SK-N-SH treated with all-trans-retinoic acid at 6 μM for 48 hours (cell line): Measurements from ENCODE around the gene USP30.

Experiments
- ATAC-seq: fragments of 200-7000 bp; cut with Tn5 transposase; 3 replicates; pipeline ENCODE4 v1.9.1; 2020; ENCODE audit warnings: mild to moderate bottlenecking, moderate library complexity
- ARNTL ChIP-seq: fragments of 450-650 bp; formaldehyde crosslinking; IDR thresholded peaks from 2 replicates; pipeline ENCODE4 v1.5.0; 2020; ENCODE audit warnings: low read depth, mild to moderate bottlenecking, moderate library complexity, borderline replicate concordance
- BACH2 ChIP-seq: fragments of 250-450 bp; sonication (Bioruptor Pico); IDR thresholded peaks from 2 replicates; pipeline ENCODE4 v1.9.0; 2021; ENCODE audit warnings: mild to moderate bottlenecking, borderline replicate concordance
- CREB5 ChIP-seq: fragments of 250-450 bp; sonication (Bioruptor Pico); IDR thresholded peaks from 2 replicates; pipeline ENCODE4 v1.5.1; 2020; ENCODE audit warnings: low read depth, mild to moderate bottlenecking, moderate library complexity
- CSDC2 ChIP-seq: fragments of 250-450 bp; sonication (Bioruptor Pico); IDR thresholded peaks from 2 replicates; pipeline ENCODE4 v1.5.0; 2020; ENCODE audit warnings: mild to moderate bottlenecking, moderate library complexity
- ESRRG ChIP-seq: fragments of 250-450 bp; sonication (Bioruptor Pico); IDR thresholded peaks from 2 replicates; pipeline ENCODE4 v1.6.1; 2021; ENCODE audit warnings: mild to moderate bottlenecking
- GLIS3 ChIP-seq: fragments of 250-450 bp; sonication (Bioruptor Pico); IDR thresholded peaks from 2 replicates; pipeline ENCODE4 v1.5.0; 2020; ENCODE audit warnings: mild to moderate bottlenecking, moderate library complexity
- ISL1 ChIP-seq: fragments of 250-450 bp; sonication (Bioruptor Pico); IDR thresholded peaks from 2 replicates; pipeline ENCODE4 v2.1.2; 2022; ENCODE audit warnings: mild to moderate bottlenecking, moderate library complexity
- OSR1 ChIP-seq: fragments of 250-450 bp; sonication (Bioruptor Pico); IDR thresholded peaks from 2 replicates; pipeline ENCODE4 v1.8.0; 2022; ENCODE audit warnings: moderate library complexity, mild to moderate bottlenecking, inconsistent platforms
- PPARA ChIP-seq: fragments of 250-450 bp; sonication (Bioruptor Pico); IDR thresholded peaks from 2 replicates; pipeline ENCODE4 v1.5.0; 2020; ENCODE audit warnings: mild to moderate bottlenecking, borderline replicate concordance
- RARB ChIP-seq: fragments of 250-450 bp; sonication (Bioruptor Pico); IDR thresholded peaks from 2 replicates; pipeline ENCODE4 v1.8.0; 2021; ENCODE audit warnings: mild to moderate bottlenecking, moderate library complexity
- SNAI2 ChIP-seq: fragments of 250-450 bp; sonication (Bioruptor Pico); IDR thresholded peaks from 2 replicates; pipeline ENCODE4 v1.5.0; 2020; ENCODE audit warnings: mild to moderate bottlenecking, moderate library complexity
- TCF4 ChIP-seq: fragments of 250-450 bp; sonication (Bioruptor Pico); IDR thresholded peaks from 2 replicates; pipeline ENCODE4 v1.8.0; 2021; ENCODE audit warnings: mild to moderate bottlenecking, moderate library complexity, borderline replicate concordance
- TOX ChIP-seq: fragments of 250-450 bp; sonication (Bioruptor Pico); IDR thresholded peaks from 2 replicates; pipeline ENCODE4 v1.8.0; 2021; ENCODE audit warnings: mild to moderate bottlenecking, moderate library complexity, borderline replicate concordance
- ZC3H10 ChIP-seq: fragments of 250-450 bp; sonication (Bioruptor Pico); IDR thresholded peaks from 2 replicates; pipeline ENCODE4 v1.5.1; 2021; ENCODE audit warnings: mild to moderate bottlenecking, moderate library complexity
- ZFP3 ChIP-seq: fragments of 250-450 bp; sonication (Bioruptor Pico); IDR thresholded peaks from 2 replicates; pipeline ENCODE4 v1.5.0; 2020; ENCODE audit warnings: mild to moderate bottlenecking, moderate library complexity
- ZFP30 ChIP-seq: fragments of 450-650 bp; formaldehyde crosslinking; IDR thresholded peaks from 2 replicates; pipeline ENCODE4 v1.5.0; 2022; ENCODE audit warnings: mild to moderate bottlenecking, moderate library complexity
- ZNF565 ChIP-seq: fragments of 450-650 bp; formaldehyde crosslinking; conservative IDR thresholded peaks from 2 replicates; pipeline ENCODE4 v1.5.0; 2020; ENCODE audit warnings: low read depth, mild to moderate bottlenecking, moderate library complexity
- ZNF70 ChIP-seq: fragments of 450-650 bp; formaldehyde crosslinking; IDR thresholded peaks from 2 replicates; pipeline ENCODE4 v1.5.0; 2020; ENCODE audit warnings: mild to moderate bottlenecking, moderate library complexity
- ZNF8 ChIP-seq: fragments of 450-650 bp; formaldehyde crosslinking; IDR thresholded peaks from 2 replicates; pipeline ENCODE4 v1.5.0; 2020; ENCODE audit warnings: mild to moderate bottlenecking, moderate library complexity
- TF ChIP-seq, protein P1 (sequence below): fragments of 250-450 bp; sonication (Bioruptor Pico); IDR thresholded peaks from 2 replicates; pipeline ENCODE4 v1.5.1; 2021; ENCODE audit warnings: mild to moderate bottlenecking, moderate library complexity
- TF ChIP-seq, protein P2 (sequence below): fragments of 250-450 bp; sonication (Bioruptor Pico); IDR thresholded peaks from 2 replicates; pipeline ENCODE4 v1.5.0; 2020; ENCODE audit warnings: mild to moderate bottlenecking, moderate library complexity
- TF ChIP-seq, protein P3 (sequence below): fragments of 250-450 bp; sonication (Bioruptor Pico); IDR thresholded peaks from 2 replicates; pipeline ENCODE4 v1.8.0; 2021; ENCODE audit warnings: low read depth, mild to moderate bottlenecking, moderate library complexity, borderline replicate concordance

Gene USP30

DNA sequence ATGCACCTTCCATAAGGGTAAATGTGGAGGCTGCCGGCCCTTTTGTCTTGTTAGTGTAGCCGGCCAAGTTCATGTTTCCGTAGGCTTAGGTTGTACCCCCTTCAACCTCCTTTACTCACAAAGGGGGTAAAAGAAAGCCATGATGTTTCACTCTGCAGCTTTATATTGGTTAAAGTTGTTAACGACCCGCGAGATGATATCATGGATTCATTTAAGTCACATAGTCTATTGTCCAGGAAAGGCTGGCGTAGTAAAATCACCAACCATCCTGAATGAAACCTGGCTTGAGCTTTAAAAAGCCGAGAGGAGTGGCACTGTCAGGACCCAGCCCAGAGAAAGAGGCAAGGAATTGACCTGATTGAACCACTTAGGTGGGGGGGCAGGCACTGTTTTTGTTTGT lies 46.3 kb downstream of the USP30 start:
- ATAC-seq: peak; percentile 4
- TF ChIP-seq ZNF8 (CRISPR knock-in tag): no peak
- TF ChIP-seq PPARA: no peak

DNA sequence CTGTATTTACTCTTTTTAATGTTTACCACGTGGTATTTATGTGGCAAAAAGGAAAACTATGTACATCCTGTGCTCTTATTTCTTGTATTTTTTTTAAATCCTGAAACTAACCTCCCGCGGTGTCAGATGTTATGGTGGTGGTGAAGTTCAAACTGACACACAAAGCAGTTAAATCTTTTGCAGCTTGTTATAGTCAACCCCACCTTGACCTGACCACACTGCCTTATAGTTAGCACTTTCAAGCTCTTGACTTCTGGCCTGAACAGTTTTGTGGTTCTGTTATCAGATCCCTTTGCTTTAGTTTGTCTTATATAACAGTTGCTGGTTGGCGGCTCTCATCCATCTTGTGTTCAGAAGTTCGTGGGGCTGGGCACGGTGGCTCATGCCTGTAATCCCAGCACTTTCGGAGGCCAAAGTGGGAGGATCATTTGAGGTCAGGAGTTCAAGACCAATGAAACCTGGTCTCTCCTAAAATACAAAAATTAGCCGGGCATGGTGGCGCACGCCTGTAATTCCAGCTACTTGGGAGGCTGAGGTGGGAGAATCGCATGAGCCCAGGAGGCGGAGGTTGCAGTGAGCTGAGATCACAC lies 47.1 kb downstream of the USP30 start:
- no peak for TF ChIP-seq ZFP3 (CRISPR knock-in tag)
- no peak for TF ChIP-seq SNAI2 (CRISPR knock-in tag)
- TF ChIP-seq, protein P1, sequence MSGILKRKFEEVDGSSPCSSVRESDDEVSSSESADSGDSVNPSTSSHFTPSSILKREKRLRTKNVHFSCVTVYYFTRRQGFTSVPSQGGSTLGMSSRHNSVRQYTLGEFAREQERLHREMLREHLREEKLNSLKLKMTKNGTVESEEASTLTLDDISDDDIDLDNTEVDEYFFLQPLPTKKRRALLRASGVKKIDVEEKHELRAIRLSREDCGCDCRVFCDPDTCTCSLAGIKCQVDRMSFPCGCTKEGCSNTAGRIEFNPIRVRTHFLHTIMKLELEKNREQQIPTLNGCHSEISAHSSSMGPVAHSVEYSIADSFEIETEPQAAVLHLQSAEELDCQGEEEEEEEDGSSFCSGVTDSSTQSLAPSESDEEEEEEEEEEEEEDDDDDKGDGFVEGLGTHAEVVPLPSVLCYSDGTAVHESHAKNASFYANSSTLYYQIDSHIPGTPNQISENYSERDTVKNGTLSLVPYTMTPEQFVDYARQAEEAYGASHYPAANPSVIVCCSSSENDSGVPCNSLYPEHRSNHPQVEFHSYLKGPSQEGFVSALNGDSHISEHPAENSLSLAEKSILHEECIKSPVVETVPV (CRISPR knock-in tag): no peak
- no peak for TF ChIP-seq ZNF8 (CRISPR knock-in tag)
- TF ChIP-seq RARB (CRISPR knock-in tag): no peak
- TF ChIP-seq ISL1 (CRISPR knock-in tag): no peak
- TF ChIP-seq ARNTL (CRISPR knock-in tag): no peak
- TF ChIP-seq BACH2 (CRISPR knock-in tag): no peak
- ATAC-seq: no peak

GRCh38 chr12:109100741-109101140 lies 48.4 kb downstream of the USP30 start:
- no peak for TF ChIP-seq TCF4 (CRISPR knock-in tag)
- TF ChIP-seq CSDC2 (CRISPR knock-in tag): no peak
- TF ChIP-seq, protein P2, sequence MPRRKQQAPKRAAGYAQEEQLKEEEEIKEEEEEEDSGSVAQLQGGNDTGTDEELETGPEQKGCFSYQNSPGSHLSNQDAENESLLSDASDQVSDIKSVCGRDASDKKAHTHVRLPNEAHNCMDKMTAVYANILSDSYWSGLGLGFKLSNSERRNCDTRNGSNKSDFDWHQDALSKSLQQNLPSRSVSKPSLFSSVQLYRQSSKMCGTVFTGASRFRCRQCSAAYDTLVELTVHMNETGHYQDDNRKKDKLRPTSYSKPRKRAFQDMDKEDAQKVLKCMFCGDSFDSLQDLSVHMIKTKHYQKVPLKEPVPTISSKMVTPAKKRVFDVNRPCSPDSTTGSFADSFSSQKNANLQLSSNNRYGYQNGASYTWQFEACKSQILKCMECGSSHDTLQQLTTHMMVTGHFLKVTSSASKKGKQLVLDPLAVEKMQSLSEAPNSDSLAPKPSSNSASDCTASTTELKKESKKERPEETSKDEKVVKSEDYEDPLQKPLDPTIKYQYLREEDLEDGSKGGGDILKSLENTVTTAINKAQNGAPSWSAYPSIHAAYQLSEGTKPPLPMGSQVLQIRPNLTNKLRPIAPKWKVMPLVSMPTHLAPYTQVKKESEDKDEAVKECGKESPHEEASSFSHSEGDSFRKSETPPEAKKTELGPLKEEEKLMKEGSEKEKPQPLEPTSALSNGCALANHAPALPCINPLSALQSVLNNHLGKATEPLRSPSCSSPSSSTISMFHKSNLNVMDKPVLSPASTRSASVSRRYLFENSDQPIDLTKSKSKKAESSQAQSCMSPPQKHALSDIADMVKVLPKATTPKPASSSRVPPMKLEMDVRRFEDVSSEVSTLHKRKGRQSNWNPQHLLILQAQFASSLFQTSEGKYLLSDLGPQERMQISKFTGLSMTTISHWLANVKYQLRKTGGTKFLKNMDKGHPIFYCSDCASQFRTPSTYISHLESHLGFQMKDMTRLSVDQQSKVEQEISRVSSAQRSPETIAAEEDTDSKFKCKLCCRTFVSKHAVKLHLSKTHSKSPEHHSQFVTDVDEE (CRISPR knock-in tag): no peak
- no peak for TF ChIP-seq ZNF565 (CRISPR knock-in tag)
- TF ChIP-seq ESRRG (CRISPR knock-in tag): no peak
- TF ChIP-seq, protein P1 (CRISPR knock-in tag): no peak
- TF ChIP-seq OSR1: no peak
- TF ChIP-seq ZC3H10: no peak
- ATAC-seq: no peak

DNA sequence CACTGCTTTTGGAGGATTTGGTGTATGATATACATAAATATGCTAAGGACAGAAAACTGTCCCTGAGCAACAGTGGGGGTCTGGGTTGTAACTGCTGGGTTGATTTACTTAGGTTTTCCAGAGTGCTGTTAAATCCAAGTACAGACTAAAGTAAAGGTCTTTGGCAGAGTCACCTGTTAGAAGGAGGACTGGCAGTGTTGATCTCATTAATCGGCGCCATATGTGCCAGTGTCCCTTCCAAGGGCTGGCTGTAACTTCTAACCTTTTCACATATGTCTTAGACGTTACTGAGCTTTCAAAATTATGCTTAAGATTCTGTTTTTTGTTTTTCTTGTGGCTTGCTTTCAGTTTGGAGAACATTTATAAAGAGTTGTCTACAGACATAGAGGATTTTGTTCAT lies 50.1 kb downstream of the USP30 start:
- ATAC-seq: no peak

More for the DNA sequence above, 50.1 kb downstream of the USP30 start:
- TF ChIP-seq, protein P3, sequence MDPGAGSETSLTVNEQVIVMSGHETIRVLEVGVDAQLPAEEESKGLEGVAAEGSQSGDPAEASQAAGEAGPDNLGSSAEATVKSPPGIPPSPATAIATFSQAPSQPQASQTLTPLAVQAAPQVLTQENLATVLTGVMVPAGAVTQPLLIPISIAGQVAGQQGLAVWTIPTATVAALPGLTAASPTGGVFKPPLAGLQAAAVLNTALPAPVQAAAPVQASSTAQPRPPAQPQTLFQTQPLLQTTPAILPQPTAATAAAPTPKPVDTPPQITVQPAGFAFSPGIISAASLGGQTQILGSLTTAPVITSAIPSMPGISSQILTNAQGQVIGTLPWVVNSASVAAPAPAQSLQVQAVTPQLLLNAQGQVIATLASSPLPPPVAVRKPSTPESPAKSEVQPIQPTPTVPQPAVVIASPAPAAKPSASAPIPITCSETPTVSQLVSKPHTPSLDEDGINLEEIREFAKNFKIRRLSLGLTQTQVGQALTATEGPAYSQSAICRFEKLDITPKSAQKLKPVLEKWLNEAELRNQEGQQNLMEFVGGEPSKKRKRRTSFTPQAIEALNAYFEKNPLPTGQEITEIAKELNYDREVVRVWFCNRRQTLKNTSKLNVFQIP (CRISPR knock-in tag): no peak
- TF ChIP-seq GLIS3 (no peak), ZC3H10 (no peak), SNAI2 (CRISPR knock-in tag) (no peak), ZFP3 (CRISPR knock-in tag) (no peak), RARB (CRISPR knock-in tag) (no peak), CREB5 (CRISPR knock-in tag) (no peak), ESRRG (CRISPR knock-in tag) (no peak), ZFP30 (CRISPR knock-in tag) (no peak), BACH2 (CRISPR knock-in tag) (no peak), CSDC2 (CRISPR knock-in tag) (no peak), TOX (no peak), PPARA (no peak), OSR1 (no peak), ISL1 (CRISPR knock-in tag) (no peak), ZNF70 (CRISPR knock-in tag) (no peak)
- TF ChIP-seq, protein P2 (CRISPR knock-in tag): no peak
- TF ChIP-seq, protein P1 (CRISPR knock-in tag): no peak
- TF ChIP-seq, all 23 proteins: peak for 0
